HG02678 (cell line): ENCODE data around the gene TRPM5.

Experiments
- ATAC-seq: cut with Tn5 transposase; IDR thresholded peaks from one replicate; pipeline ENCODE4 v1.9.1; 2021; ENCODE audit warnings: mild to moderate bottlenecking, moderate library complexity; ENCODE audit not compliant: unreplicated experiment

The TRPM5 gene

DNA sequence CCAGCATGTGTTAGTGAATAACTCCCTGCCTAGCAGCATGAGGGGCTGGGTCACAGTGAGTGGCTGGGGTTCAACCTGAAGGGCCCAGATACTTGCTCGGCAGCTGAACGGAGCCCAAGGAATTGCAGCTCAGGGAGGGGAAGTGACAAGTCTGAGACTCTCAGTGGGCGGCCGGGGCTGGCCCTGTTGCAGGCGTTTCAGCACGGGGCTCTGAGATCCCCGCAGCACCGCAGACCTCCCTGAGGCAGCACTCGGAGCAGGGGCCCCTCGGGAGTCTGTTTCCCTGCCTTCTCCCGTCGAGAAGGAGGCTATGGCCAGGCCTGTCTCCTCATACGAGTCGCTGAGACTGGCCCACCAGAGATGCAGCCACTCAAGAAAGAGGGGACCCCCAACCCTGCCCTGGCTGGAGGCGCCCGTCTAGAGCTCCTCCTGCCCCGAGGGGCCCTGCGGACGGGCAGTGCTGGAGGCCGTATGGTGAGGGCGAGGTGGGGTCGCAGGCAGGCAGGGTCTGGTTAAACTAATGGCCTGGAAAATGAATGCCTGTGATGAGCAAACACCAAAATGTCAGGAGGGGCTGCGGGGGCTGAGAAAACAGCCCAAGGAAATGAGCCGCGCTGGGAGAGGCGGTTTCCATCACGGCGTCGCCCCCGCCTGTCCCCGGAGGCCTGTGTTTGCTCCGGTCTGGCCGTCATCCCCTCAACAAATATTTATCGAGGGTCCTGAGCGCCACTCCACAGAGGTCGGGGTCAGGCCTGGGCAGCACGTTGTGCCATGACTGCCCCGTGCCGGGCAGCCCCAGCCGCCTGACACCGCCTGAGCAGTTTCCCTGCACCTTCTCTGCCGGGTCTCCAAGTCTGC lies 34.5 kb downstream of the TRPM5 start:
- no peak for ATAC-seq

DNA sequence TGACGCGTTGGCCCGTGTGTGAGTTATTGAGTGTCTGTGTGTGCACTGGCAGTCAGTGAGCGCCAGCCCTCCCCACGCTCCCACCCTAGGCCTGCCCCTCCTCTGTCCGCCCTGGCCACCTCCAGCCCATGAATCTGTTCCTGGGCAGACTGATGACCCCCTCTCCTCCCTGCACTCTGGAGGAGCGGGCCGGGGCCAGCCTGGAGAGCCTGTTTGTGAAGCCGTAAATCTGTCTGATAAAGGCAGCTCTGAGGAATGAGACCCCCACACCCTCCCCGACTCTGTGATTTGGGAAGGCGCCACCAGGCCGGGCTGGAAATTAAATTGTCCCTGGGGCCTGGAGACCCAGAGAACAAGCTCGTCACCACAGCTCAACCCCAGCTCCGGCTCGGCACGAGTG lies 35.2 kb downstream of the TRPM5 start:
- no peak for ATAC-seq

DNA sequence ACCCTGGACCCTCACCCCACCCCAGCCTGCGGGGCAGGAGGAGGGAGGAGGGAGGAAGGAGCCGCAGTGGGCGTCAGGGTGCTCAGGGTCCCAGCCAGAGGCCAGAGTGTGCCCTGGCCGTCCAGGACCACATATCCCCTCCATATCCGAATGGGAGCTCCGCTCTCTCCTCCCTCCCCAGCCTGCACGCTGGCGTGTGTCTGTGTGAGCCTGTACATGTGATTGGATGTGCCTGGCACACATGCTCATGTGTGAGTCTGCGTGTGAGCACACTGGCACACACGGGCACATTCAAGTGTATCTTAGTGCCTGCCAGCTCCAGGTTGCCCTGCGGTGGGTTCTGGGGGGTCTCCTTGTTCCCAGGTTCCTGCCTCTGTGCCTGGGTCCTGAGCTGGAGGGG lies 35.6 kb downstream of the TRPM5 start:
- ATAC-seq: no peak

DNA sequence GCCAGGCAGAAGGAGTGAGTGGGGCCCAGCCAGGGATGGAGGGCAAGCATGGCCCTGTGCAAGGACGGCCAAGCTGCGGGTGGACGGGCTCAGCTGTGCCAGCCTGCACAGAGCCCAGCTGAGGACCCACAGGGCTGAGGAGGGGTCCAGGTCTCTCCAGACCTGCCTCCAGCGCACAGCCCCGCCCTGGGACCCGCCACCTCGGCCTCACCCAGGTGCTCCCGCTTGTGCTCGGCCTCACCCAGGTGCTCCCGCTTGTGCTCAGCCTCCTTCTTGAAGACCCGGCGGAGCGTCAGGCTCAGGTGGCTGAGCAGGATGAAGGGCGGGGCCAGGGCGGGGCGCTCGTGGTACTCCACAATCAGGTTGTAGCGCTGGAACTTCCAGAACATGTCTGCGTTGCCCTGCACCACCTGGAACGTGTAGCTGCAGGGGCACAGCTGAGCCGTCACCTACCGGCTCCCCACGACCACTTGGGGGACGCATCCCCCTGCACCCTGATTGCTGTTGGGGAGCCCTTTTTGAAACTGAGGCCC lies 37.4 kb downstream of the TRPM5 start:
- no peak for ATAC-seq

DNA sequence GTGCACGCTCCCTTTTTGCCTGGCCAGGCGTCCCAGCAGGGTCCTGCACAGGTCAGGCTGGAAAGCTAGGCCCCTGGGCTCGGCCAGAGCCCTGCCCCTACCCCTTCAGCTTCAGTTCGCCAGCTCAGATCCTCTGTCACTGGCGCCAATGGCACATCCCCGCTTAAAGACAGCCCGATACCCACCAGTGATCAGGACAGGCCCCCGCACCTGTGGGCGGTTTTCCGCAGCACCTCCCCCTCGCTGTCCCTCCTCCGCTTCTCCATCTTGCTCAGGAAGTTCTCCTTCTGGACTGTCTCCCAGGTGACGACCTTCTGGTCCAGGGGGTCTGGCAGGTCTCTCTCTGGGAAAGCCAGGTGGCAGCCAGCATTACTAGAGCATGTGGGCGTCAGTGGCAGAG lies 37.9 kb downstream of the TRPM5 start:
- ATAC-seq: no peak

DNA sequence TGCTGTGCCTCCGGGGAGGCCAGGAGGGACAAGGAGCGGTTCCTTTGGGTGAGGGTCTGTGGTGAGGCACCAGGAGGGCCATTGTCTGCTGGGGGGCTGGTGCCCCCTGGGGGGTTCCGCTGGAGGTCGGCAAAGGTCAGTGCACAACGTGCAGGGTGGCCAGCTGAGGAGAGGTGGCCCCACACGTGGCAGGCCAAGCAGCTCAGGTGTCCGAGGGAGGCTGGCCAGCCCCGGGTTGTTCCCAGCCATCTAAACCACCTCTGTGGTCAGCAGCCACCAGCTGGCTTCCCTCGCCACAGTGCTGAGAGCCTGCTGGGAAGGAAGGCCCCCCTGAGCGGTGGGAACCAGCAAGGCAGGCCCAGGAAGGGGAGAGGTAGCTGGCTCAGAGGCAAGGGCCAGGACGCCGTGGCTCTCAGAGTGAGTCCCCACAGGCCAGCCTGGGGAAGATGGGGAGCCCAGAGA lies 39.5 kb downstream of the TRPM5 start:
- no peak for ATAC-seq

DNA sequence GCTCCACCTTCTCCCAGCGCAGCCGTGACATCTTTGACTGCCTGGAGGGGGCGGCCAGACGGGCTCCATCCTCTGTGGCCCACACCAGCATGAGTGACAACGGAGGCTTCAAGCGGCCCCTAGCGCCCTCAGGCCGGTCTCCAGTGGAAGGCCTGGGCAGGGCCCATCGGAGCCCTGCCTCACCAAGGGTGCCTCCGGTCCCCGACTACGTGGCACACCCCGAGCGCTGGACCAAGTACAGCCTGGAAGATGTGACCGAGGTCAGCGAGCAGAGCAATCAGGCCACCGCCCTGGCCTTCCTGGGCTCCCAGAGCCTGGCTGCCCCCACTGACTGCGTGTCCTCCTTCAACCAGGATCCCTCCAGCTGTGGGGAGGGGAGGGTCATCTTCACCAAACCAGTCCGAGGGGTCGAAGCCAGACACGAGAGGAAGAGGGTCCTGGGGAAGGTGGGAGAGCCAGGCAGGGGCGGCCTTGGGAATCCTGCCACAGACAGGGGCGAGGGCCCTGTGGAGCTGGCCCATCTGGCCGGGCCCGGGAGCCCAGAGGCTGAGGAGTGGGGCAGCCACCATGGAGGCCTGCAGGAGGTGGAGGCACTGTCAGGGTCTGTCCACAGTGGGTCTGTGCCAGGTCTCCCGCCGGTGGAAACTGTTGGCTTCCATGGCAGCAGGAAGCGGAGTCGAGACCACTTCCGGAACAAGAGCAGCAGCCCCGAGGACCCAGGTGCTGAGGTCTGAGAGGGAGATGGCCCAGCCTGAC lies 41.2 kb downstream of the TRPM5 start:
- no peak for ATAC-seq

DNA sequence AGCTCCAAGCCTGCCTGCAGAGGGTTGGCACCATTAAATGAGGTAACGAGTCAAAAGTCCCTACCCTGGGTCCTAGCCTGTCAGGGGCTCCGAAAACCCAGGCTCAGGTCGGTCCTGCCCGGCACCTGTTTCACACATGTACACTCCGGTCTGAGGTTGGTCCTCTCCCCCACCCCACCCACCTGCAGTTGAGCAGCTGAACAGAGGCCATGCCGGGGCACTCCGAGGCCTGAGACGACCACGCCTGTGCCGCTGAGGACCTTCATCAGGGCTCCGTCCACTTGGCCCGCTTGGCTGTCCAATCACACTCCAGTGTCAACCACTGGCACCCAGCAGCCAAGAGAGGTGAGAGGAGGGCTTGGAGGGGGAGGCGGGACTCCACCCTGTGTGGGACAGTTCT lies 42.2 kb downstream of the TRPM5 start:
- no peak for ATAC-seq

DNA sequence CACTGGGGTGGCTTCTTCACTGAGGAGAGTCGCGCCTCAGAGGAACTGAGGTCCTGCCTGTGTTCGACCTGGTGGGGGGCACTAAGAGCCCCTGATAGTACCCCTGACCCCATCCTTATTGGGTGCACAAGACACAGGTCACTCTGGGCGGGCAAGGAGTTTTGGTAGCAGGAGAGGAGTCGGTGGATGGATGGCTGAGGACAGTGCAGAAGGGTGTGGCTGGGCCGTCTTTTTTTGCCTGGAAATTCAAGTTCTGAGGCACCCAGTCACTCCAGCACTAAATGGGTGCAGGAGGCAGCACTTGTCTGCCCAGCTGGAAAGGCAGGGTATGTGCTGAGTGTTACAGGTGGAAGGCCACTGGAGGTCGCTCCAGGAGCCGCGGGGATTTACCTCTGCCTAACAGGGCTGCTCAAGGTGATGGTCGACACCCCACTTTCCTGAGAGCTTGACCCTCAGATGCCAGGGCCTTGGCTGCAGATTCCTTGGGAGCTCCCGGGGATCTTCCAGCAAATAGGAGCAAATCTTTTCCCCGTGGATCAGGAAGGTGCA lies 42.8 kb downstream of the TRPM5 start:
- no peak for ATAC-seq

DNA sequence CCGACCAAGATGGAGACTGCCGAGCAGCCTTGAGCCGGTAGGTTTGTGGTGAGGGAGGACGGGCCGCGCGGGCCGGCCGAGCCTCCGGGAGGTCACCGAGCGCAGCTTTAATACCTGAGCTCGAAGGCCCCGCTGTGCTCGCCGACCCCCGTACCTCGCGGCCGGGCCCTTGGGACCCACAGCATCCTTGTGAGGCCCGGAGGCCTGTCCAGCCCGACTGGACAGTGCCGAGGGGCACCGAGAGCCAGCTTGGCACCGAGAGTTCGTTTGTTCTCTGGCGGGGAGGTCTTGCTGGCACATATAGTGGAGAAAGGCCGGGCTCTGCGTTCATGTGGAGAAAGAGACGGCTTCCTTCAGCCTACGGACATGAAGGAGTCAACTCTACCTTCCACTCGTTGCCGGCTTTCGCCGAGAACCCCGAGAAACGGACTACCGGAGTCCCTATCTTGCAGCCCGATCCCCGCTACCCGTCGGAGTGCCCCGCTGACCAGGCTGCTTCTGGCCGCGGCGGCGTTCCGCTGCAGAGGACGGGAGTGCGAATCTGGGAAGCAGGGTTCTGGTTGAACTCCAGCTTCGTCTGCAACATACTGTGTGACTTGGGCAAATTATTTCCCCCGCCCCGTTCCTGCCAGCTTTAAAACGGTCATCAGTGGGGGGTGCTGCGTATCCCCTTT lies 43.4 kb downstream of the TRPM5 start:
- no peak for ATAC-seq

DNA sequence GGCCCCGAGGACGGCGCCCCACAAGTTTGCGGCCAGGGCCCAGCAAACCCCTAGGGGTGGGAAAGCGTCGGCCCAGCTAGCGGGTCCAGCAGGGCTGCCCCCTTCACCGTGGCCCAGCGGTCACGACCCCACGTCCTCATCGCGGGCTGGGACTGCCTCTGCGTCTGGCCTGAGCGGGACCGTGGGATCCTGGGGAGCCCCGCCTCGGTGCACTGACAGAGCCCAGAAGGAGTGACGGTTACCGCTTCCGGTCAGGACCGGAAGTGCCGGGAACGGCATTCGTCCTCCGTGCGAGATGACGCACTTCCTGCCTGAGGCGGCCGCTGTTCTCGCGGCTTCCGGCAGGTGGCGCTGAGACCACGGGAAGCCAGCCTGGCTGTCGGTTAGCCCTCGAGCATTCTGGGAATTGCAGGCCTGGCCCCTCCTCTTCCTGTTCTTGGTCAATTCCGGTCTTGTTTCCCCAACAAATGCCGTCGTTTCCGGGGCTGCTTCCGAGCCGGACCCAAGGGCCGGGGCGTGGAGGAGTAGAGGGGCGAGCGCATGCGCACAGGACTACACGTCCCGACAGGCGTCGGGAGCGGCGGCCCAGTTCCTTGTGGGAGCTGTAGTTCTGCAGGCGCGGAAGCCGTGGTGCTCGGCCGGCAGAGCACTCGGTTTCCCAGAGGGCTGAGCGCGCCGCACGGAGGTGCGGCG lies 44.1 kb downstream of the TRPM5 start, which contains the start of gene TSSC4:
Gene TSSC4 (plus strand): TSS at position 682 of the 693 bp plus-strand sequence. CDS start 1,884 bp downstream, outside the sequence.
- ATAC-seq: peak; percentile 80

DNA sequence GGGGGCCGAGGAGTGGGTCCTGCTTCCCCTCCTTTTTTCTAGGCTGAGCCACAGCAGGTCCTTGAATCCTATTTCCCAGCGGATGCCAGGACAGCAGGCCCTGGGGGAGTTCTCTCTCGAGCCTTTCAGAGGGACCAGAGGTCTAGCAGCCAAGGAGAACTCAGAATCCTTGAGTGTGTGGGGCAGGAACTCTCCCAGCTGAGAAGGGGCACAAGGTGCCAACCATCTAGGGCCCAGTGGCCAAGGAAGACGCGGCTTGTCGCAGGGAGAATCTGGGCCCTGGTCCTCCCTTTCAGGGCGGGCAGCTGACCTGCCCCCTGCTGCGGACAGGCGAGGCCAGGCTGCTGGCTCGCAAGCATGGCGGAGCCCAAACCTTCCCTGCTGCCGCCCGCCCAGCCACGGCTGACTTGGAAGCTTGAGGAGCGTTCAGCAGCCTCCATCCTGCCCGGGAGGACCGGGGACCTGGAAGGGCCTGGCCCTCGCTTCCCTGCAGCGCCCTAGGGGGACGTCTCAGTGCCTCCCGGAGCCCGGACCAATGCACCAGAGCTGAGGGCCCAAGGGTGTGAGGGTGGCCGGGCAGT lies 44.7 kb downstream of the TRPM5 start:
- ATAC-seq: no peak

DNA sequence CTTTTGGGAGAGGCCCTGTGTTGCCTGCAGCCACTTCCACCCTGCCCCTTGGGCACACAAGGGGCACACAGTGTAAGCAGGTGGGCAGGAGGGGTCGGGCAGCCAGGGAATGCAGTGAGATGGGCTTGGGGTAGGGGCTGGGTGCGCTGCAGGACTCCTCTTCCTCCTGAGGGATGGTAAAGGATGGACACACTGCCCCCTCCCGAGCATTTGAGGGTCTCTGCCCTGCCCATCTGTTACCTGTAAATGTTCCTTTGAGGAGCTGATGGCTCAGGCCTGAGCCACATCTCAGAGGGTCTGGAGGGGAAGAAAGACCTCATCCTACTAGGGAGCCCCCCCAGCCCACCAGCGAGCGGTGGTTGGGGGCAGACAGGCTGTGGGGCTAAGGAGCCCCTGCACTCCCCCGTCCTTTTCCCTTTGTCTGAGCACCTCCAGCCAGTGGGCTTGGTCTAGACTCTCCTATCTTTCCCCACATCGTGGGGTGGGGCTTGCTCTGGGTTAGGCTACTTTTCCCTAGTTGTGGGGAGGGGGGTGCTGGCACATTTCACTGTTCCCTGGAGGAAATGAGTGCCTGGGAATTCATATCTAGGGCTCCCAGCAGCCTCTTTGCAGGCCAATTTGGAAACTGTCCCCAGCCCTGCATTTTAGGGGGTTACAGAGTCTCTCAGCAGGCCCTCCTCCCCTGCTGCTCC lies 45.5 kb downstream of the TRPM5 start:
- ATAC-seq: no peak

DNA sequence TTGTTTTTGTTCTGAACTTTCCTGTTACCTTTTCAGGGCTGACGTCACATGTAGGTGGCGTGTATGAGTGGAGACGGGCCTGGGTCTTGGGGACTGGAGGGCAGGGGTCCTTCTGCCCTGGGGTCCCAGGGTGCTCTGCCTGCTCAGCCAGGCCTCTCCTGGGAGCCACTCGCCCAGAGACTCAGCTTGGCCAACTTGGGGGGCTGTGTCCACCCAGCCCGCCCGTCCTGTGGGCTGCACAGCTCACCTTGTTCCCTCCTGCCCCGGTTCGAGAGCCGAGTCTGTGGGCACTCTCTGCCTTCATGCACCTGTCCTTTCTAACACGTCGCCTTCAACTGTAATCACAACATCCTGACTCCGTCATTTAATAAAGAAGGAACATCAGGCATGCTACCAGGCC lies 47.3 kb downstream of the TRPM5 start:
- ATAC-seq: no peak

DNA sequence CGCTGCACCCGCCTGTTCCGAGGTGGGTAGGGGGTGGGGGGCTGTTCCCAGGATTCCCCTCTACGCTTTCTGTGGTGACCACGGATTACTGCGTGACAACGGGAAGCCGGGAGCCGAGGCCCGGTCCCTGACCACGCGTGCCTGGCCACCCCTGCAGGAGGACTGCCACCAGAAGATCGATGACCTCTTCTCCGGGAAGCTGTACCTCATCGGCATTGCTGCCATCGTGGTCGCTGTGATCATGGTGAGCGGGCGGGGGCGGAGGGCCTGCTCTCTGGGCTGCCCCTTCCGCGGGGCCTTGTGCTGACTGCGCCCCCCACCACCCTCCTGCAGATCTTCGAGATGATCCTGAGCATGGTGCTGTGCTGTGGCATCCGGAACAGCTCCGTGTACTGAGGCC lies 47.8 kb downstream of the TRPM5 start:
- no peak for ATAC-seq

DNA sequence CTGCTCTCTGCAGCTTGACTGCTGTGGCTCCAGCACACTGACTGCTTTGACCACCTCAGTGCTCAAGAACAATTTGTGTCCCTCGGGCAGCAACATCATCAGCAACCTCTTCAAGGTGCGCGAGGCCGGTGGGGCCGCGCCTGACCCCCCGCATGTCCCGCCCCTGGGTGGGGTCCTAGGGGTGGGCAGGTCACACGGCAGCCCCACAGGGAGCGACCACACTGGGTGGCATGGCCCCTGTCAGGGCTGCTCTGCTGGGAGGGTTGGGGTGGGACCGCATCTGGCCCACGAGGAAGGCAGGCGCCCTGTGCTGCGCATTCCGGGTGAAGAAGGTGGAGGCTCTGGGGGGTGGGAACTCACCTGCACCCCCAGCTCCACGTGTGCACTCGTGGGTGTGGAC lies 48.5 kb downstream of the TRPM5 start:
- no peak for ATAC-seq

DNA sequence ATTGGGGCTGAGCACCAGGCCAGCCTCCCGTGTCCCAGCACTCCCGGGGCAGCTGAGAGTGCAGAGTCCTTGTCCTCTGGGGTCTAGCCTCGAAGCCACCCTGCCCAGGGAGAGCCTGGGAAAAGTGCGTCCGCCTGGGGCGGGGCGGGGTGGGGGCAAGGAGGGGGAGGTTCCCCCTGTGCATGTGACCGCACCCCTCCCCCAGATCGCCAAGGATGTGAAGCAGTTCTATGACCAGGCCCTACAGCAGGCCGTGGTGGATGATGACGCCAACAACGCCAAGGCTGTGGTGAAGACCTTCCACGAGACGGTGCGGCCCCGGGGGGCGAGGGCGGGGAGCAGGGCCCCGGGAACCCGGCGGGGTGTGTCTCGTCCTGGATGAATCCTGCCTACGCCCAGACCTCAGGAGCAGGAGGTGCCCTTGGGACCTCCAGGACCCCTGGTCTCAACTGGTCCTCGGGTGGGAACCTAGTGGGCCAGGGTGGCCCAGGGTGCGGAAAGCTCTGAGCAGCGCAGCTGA lies 49.0 kb downstream of the TRPM5 start:
- ATAC-seq: no peak

DNA sequence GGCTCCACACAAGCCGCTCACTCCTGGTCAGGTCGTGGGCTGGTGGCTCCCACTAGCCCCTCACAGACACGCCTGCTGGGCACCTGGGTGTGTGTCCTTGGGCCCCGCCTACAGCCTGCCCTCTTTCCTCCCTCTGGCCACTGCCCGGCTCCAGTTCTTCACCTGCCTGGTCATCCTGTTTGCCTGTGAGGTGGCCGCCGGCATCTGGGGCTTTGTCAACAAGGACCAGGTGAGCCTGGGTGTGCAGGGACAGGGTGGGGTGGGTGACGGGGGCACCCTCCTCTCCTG lies 49.6 kb downstream of the TRPM5 start:
- ATAC-seq: no peak
